NCI-H82 (cell line): ENCODE measurements around the gene LAMA2.

Experiments
- DNase-seq: peaks from one replicate; lab custom pipeline; 2025; lab: John Stamatoyannopoulos, UW

LAMA2 gene

GRCh38 chr6:129314575-129314974 is 431.6 kb downstream of the LAMA2 start:
- no peak for DNase-seq

GRCh38 chr6:129317931-129318820 is 435.2 kb downstream of the LAMA2 start:
- DNase-seq: peak; percentile 20

GRCh38 chr6:129320892-129321291 is 438.0 kb downstream of the LAMA2 start:
- DNase-seq: no peak

- DNase-seq: no peak
Measured at GRCh38 chr6:129321303-129321702, 438.4 kb downstream of the LAMA2 start.

GRCh38 chr6:129324345-129324744 is 441.4 kb downstream of the LAMA2 start:
- no peak for DNase-seq

GRCh38 chr6:129329678-129330077 is 446.7 kb downstream of the LAMA2 start:
- DNase-seq: peak; percentile 15

- DNase-seq: no peak
Measured at GRCh38 chr6:129331450-129332138, 448.7 kb downstream of the LAMA2 start.

GRCh38 chr6:129335792-129336191 is 452.9 kb downstream of the LAMA2 start:
- DNase-seq: no peak

- no peak for DNase-seq
Measured at GRCh38 chr6:129338683-129339082, 455.7 kb downstream of the LAMA2 start.

GRCh38 chr6:129340983-129341382 is 458.0 kb downstream of the LAMA2 start:
- no peak for DNase-seq

- no peak for DNase-seq
Measured at GRCh38 chr6:129342243-129342642, 459.3 kb downstream of the LAMA2 start.

GRCh38 chr6:129342796-129343195 is 459.9 kb downstream of the LAMA2 start:
- no peak for DNase-seq

- no peak for DNase-seq
Measured at GRCh38 chr6:129344379-129344778, 461.4 kb downstream of the LAMA2 start.

- DNase-seq: no peak
Measured at GRCh38 chr6:129345890-129346289, 463.0 kb downstream of the LAMA2 start.

GRCh38 chr6:129346964-129347363 is 464.0 kb downstream of the LAMA2 start:
- no peak for DNase-seq

GRCh38 chr6:129350278-129350677 is 467.3 kb downstream of the LAMA2 start:
- no peak for DNase-seq

GRCh38 chr6:129351807-129352206 is 468.9 kb downstream of the LAMA2 start:
- DNase-seq: no peak

- no peak for DNase-seq
Measured at GRCh38 chr6:129353067-129353466, 470.1 kb downstream of the LAMA2 start.

GRCh38 chr6:129356129-129356528 is 473.2 kb downstream of the LAMA2 start:
- DNase-seq: no peak

GRCh38 chr6:129359811-129360681 is 477.1 kb downstream of the LAMA2 start:
- DNase-seq: no peak

GRCh38 chr6:129360682-129360955 is 477.7 kb downstream of the LAMA2 start:
- DNase-seq: no peak

- no peak for DNase-seq
Measured at GRCh38 chr6:129364037-129364436, 481.1 kb downstream of the LAMA2 start.

- DNase-seq: no peak
Measured at GRCh38 chr6:129364767-129365166, 481.8 kb downstream of the LAMA2 start.
